HCT116 (cell line): ENCODE measurements around the gene NR1H4. TPM values are rescaled to one million over a fixed set of nuclear protein-coding genes. Genes with fewer than 3 reads are reported as not detected.

Experiments used
- ATAC-seq: fragments of 200-7000 bp; cut with Tn5 transposase; 2 replicates; pipeline ENCODE4 v1.9.1; 2020; ENCODE audit warnings: mild to moderate bottlenecking, moderate library complexity
- BruUV-seq: library from RNA; stranded (reverse); fragments of 400-500 nt; replicated peaks from 2 replicates; lab custom pipeline; 2021; lab: Mats Ljungman, UMichigan
- CTCF ChIA-PET: fragments of 300-600 bp; sonication (Branson Sonifier 250); formaldehyde crosslinking; loops from one replicate; lab custom pipeline; 2021; ENCODE audit warnings: antibody characterized with exemption; lab: Charles Lee
- POLR2A ChIA-PET: fragments of 300-600, 350-600 bp; sonication (Branson Sonifier 250); formaldehyde crosslinking; loops from one replicate; lab custom pipeline; 2021; ENCODE audit warnings: antibody characterized with exemption; lab: Charles Lee
- RAD21 ChIA-PET, 2 experiments: fragments of 300-600 bp; sonication (Branson Sonifier 250); formaldehyde crosslinking; loops; one replicate each; lab custom pipeline; 2023; ENCODE audit warnings: low total read pairs in 2 of 2; ENCODE audit not compliant: uncharacterized antibody in 2 of 2, unreplicated experiment in 2 of 2, low non-redundant PET in 1 of 2; lab: Charles Lee
- DNase-seq: peaks from one replicate; pipeline ENCODE4 v3.0.0-alpha.2; 2010; ENCODE audit warnings: low read depth, low spot score
- H2AFZ ChIP-seq: fragments of 200-600 bp; shearing (Covaris generic), sonication (generic); 2 replicates; pipeline ENCODE4 v1.6.1; 2017; ENCODE audit warnings: low read depth, mixed run types, mixed read lengths, antibody characterized with exemption, low read length; ENCODE audit not compliant: poor library complexity, severe bottlenecking
- H3K27ac ChIP-seq: 2 replicates; pipeline ENCODE4 v1.5.1; 2012; ENCODE audit warnings: low read depth, low read length
- H3K27me3 ChIP-seq: fragments of 200-600 bp; sonication (generic); 2 replicates; pipeline ENCODE4 v1.6.1; 2016; ENCODE audit warnings: mixed run types, low read length, mixed read lengths; ENCODE audit not compliant: insufficient read depth
- H3K36me3 ChIP-seq, 2 experiments: fragments of 200-500 bp in 1 of 2; fragments of 200-600 bp in 1 of 2; sonication (Bioruptor generic) in 1 of 2; sonication (generic) in 1 of 2; 2 replicates each; pipeline versions ENCODE4 v1.5.1 to v1.6.1; 2014 to 2016; ENCODE audit warnings: low read length in 2 of 2, inconsistent platforms in 1 of 2, mixed read lengths in 1 of 2, mixed run types in 1 of 2; ENCODE audit not compliant: insufficient read depth in 2 of 2, control insufficient read depth in 1 of 2
- H3K4me1 ChIP-seq, 2 experiments: fragments of 200-600 bp in 1 of 2; sonication (generic) in 1 of 2; 2 replicates each; pipeline versions ENCODE4 v1.5.1 to v1.6.1; 2012 to 2017; ENCODE audit warnings: low read length in 2 of 2, inconsistent platforms in 1 of 2, mild to moderate bottlenecking in 1 of 2, mixed read lengths in 1 of 2, mixed run types in 1 of 2, moderate library complexity in 1 of 2; ENCODE audit not compliant: insufficient read depth in 2 of 2, control insufficient read depth in 1 of 2
- H3K4me2 ChIP-seq: fragments of 200-600 bp; sonication (generic); 2 replicates; pipeline ENCODE4 v1.6.1; 2017; ENCODE audit warnings: mixed run types, low read length, mixed read lengths
- H3K4me3 ChIP-seq, 2 experiments: fragments of 200-600 bp in 1 of 2; sonication (generic) in 1 of 2; replicated peaks in 1 of 2; 2 replicates each; pipeline ENCODE4 v1.5.1; 2011 to 2016; ENCODE audit warnings: low read length in 2 of 2, control low read depth in 1 of 2, low read depth in 1 of 2, mild to moderate bottlenecking in 1 of 2, mixed read lengths in 1 of 2, mixed run types in 1 of 2
- H3K79me2 ChIP-seq: fragments of 200-600 bp; sonication (generic); 2 replicates; pipeline ENCODE4 v1.6.1; 2017; ENCODE audit warnings: mild to moderate bottlenecking, mixed run types, low read length, moderate library complexity, mixed read lengths; ENCODE audit not compliant: insufficient read depth
- H3K9ac ChIP-seq: fragments of 200-600 bp; sonication (generic); 2 replicates; pipeline ENCODE4 v1.6.1; 2016; ENCODE audit warnings: low read length, mixed read lengths
- H3K9me2 ChIP-seq: fragments of 200-600 bp; sonication (generic), shearing (Covaris generic); 2 replicates; pipeline ENCODE4 v1.6.1; 2017; ENCODE audit warnings: mixed run types, mild to moderate bottlenecking, moderate library complexity; ENCODE audit not compliant: insufficient read depth
- H3K9me3 ChIP-seq, 2 experiments: fragments of 200-500 bp in 1 of 2; fragments of 200-600 bp in 1 of 2; sonication (Bioruptor generic) in 1 of 2; sonication (generic) in 1 of 2; 2 replicates each; pipeline ENCODE4 v1.6.1; 2014 to 2017; ENCODE audit warnings: low read length in 2 of 2, mixed read lengths in 2 of 2, inconsistent platforms in 1 of 2, low read depth in 1 of 2, mild to moderate bottlenecking in 1 of 2, mixed run types in 1 of 2, moderate library complexity in 1 of 2; ENCODE audit not compliant: control insufficient read depth in 1 of 2, insufficient read depth in 1 of 2
- H4K20me1 ChIP-seq: fragments of 200-600 bp; sonication (generic), shearing (Covaris generic); 2 replicates; pipeline ENCODE4 v1.6.1; 2017; ENCODE audit warnings: mixed run types, mild to moderate bottlenecking, moderate library complexity; ENCODE audit not compliant: insufficient read depth
- EZH2 ChIP-seq: fragments of 200-600 bp; sonication (generic); IDR thresholded peaks from 2 replicates; pipeline ENCODE4 v1.6.1; 2017; ENCODE audit warnings: antibody characterized with exemption, mixed run types
- EZH2phosphoT487 ChIP-seq: fragments of 200-600 bp; IDR thresholded peaks from 2 replicates; pipeline ENCODE4 v1.6.1; 2018; ENCODE audit warnings: antibody characterized with exemption, borderline replicate concordance
- FOSL1 ChIP-seq: IDR thresholded peaks from 2 replicates; pipeline ENCODE4 v1.6.1; 2012; ENCODE audit warnings: low read depth
- TCF7L2 ChIP-seq: IDR thresholded peaks from 2 replicates; pipeline ENCODE4 v1.7.0; 2011; ENCODE audit warnings: borderline replicate concordance, inconsistent platforms; ENCODE audit not compliant: insufficient read depth, insufficient read length; ENCODE audit errors: extremely low read depth
- intact Hi-C: fragments of 100-400 bp; cut with micrococcal nuclease; formaldehyde crosslinking; loops from 2 replicates; pipeline ENCODE4 v1.10.0; 2022
- total RNA-seq: library from RNA; stranded (reverse); gene quantifications from one replicate; pipeline ENCODE4 v1.2.1, GENCODE V29; 2021; ENCODE audit not compliant: unreplicated experiment
- TF ChIP-seq, protein P1 (sequence below): IDR thresholded peaks from 2 replicates; pipeline ENCODE4 v1.6.1; 2012; ENCODE audit warnings: low read depth

Gene NR1H4
- total RNA-seq, 1 experiment from 2014 or later = not detected

DNA sequence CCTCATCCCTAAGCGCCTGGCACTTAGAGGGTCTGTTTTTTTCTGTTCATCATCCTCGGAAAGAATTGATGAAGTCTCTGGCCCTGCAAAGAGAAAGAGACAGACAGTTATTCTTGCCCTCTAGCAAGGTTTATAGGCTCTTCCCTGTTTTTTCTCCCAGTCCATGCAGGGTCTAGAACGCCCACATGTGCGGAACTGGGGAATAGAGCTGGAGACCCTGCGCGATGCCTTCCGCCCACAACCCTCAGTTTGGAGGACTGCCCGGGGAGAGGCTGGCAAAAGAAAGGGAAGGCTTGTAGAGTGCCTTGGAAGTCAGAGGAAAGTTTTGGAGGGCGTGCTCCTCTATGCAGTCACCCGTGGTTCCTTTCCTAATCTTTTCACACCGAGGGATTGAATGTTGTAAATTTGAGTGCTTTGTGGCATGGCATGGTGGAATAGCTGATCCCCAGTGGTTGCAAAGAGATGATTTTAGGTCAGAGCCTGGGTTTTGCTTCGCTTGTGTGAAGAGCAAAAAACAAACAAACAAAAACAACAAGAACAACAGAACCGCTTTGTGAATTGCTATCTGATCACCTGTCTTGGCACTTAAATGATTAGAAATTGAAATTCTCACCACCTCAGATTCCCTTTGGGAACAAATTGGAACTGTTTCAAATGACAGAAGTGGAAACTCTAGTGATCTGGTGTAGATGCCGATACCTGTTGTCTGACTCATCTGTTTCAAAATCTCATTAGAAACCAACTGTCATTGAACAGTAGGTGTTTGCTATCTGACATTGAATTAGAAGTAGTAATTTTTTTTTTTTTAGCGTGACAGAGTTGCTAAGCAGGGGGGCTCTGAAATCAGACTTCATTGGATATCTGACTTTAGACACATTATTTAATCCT is 100.8 kb downstream of the NR1H4 start:
- Histone ChIP-seq H3K27me3 (no peaks in the 10 kb centered on the region), H3K79me2 (peaks cover 56% of the 10 kb centered on the region), H4K20me1 (no peaks in the 10 kb centered on the region), H3K4me1 (peaks cover 19 to 34% of the 10 kb centered on the region in 2 experiments), H3K4me2 (peak overlapping the region; percentile 91), H3K4me3 (peak overlapping the region; percentile 68 to 76), H2AFZ (peak overlapping the region; percentile 24), H3K27ac (peak overlapping the region; percentile 58), H3K9me3 (no peaks in the 10 kb centered on the region)
- BruUV-seq = no TSS peak
- DNase-seq = no peak
- intact Hi-C loops = no loop called here
- RAD21 ChIA-PET = no interaction called here
- TF ChIP-seq EZH2 (no peak), TCF7L2 (no peak), EZH2phosphoT487 (no peak), FOSL1 (peak; percentile 36; the same call in 1 of the 2 replicates)
- TF ChIP-seq, protein P1, sequence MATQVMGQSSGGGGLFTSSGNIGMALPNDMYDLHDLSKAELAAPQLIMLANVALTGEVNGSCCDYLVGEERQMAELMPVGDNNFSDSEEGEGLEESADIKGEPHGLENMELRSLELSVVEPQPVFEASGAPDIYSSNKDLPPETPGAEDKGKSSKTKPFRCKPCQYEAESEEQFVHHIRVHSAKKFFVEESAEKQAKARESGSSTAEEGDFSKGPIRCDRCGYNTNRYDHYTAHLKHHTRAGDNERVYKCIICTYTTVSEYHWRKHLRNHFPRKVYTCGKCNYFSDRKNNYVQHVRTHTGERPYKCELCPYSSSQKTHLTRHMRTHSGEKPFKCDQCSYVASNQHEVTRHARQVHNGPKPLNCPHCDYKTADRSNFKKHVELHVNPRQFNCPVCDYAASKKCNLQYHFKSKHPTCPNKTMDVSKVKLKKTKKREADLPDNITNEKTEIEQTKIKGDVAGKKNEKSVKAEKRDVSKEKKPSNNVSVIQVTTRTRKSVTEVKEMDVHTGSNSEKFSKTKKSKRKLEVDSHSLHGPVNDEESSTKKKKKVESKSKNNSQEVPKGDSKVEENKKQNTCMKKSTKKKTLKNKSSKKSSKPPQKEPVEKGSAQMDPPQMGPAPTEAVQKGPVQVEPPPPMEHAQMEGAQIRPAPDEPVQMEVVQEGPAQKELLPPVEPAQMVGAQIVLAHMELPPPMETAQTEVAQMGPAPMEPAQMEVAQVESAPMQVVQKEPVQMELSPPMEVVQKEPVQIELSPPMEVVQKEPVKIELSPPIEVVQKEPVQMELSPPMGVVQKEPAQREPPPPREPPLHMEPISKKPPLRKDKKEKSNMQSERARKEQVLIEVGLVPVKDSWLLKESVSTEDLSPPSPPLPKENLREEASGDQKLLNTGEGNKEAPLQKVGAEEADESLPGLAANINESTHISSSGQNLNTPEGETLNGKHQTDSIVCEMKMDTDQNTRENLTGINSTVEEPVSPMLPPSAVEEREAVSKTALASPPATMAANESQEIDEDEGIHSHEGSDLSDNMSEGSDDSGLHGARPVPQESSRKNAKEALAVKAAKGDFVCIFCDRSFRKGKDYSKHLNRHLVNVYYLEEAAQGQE = no peak
- TF ChIP-seq, all 23 proteins: peak for 1
- ATAC-seq = peak; percentile 20
- ChIA-PET CTCF (interaction anchor here (1.2 kb wide), 1 partner anchor 19 kb away, joined by 4 read pairs; no protein-coding TSS in a partner anchor), POLR2A (interaction anchor here (0.8 kb wide), 1 partner anchor 8 kb away, joined by 3 read pairs; no protein-coding TSS in a partner anchor)
- H3K9ac ChIP-seq = peak overlapping the region; percentile 80
- H3K36me3 ChIP-seq = no peaks in the 10 kb centered on the region
- H3K9me2 ChIP-seq = no peaks in the 10 kb centered on the region
